PC-9 (cell line): ENCODE data around the gene ETV3L.

Experiments
- EZH2 ChIP-seq: fragments of 200-600 bp; sonication (generic); IDR thresholded peaks from 2 replicates; pipeline ENCODE4 v1.8.0; 2017; ENCODE audit warnings: antibody characterized with exemption, low read depth
- TF ChIP-seq, protein P1 (sequence below): fragments of 200-600 bp; sonication (generic); conservative IDR thresholded peaks from 2 replicates; pipeline ENCODE4 v1.6.1; 2017; ENCODE audit warnings: mixed run types, antibody characterized with exemption, mild to moderate bottlenecking, moderate library complexity

DNA sequence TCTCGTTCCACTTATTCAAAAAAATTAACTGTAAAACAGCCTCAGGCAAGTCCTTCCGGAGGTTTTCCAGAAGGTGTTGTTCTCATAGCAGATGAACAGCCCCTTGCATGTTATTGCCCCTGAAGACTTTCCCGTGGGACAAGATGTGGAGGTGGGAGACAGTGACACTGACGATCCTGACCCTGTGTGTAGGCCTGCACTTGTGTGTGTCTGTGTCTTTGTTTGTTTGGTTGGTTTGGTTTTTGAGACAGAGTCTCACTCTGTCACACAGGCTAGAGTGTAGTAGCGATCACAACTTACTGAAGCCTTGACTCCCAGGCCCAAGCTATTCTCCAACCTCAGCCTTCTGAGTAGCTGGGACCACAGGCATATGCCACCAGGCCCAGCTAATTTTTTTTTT, 12.6 kb downstream of the ETV3L start:
- TF ChIP-seq, protein P1, sequence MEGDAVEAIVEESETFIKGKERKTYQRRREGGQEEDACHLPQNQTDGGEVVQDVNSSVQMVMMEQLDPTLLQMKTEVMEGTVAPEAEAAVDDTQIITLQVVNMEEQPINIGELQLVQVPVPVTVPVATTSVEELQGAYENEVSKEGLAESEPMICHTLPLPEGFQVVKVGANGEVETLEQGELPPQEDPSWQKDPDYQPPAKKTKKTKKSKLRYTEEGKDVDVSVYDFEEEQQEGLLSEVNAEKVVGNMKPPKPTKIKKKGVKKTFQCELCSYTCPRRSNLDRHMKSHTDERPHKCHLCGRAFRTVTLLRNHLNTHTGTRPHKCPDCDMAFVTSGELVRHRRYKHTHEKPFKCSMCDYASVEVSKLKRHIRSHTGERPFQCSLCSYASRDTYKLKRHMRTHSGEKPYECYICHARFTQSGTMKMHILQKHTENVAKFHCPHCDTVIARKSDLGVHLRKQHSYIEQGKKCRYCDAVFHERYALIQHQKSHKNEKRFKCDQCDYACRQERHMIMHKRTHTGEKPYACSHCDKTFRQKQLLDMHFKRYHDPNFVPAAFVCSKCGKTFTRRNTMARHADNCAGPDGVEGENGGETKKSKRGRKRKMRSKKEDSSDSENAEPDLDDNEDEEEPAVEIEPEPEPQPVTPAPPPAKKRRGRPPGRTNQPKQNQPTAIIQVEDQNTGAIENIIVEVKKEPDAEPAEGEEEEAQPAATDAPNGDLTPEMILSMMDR: no peak
- TF ChIP-seq EZH2: no peak
